GM13976 (cell line): Measurements from ENCODE around the gene ZNF557.

Experiments
- DNase-seq: peaks from one replicate; pipeline ENCODE4 v3.0.0; 2012; ENCODE audit warnings: low spot score
- in situ Hi-C: fragments of 300-500 bp; cut with MboI; formaldehyde crosslinking; loops from one replicate; pipeline ENCODE4 v1.12.0; 2022; ENCODE audit warnings: low sequenced_read_pairs, mixed read lengths, inconsistent platforms; ENCODE audit not compliant: unreplicated experiment
- TF ChIP-seq, protein P1 (sequence below): IDR thresholded peaks from 2 replicates; pipeline ENCODE4 v1.5.1; 2012; ENCODE audit warnings: borderline replicate concordance, mild to moderate bottlenecking; ENCODE audit not compliant: insufficient read depth; ENCODE audit errors: extremely low read depth, missing control alignments, control extremely low read depth

The ZNF557 gene

GRCh38 chr19:7074705-7075282, 5.3 kb downstream of the ZNF557 start:
- DNase-seq: no peak
- in situ Hi-C loops: no loop called here
- TF ChIP-seq, protein P1, sequence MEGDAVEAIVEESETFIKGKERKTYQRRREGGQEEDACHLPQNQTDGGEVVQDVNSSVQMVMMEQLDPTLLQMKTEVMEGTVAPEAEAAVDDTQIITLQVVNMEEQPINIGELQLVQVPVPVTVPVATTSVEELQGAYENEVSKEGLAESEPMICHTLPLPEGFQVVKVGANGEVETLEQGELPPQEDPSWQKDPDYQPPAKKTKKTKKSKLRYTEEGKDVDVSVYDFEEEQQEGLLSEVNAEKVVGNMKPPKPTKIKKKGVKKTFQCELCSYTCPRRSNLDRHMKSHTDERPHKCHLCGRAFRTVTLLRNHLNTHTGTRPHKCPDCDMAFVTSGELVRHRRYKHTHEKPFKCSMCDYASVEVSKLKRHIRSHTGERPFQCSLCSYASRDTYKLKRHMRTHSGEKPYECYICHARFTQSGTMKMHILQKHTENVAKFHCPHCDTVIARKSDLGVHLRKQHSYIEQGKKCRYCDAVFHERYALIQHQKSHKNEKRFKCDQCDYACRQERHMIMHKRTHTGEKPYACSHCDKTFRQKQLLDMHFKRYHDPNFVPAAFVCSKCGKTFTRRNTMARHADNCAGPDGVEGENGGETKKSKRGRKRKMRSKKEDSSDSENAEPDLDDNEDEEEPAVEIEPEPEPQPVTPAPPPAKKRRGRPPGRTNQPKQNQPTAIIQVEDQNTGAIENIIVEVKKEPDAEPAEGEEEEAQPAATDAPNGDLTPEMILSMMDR: no peak

- in situ Hi-C loops: no loop called here
- TF ChIP-seq, protein P1: no peak
Measured at GRCh38 chr19:7076151-7076550, 6.6 kb downstream of the ZNF557 start.

DNA sequence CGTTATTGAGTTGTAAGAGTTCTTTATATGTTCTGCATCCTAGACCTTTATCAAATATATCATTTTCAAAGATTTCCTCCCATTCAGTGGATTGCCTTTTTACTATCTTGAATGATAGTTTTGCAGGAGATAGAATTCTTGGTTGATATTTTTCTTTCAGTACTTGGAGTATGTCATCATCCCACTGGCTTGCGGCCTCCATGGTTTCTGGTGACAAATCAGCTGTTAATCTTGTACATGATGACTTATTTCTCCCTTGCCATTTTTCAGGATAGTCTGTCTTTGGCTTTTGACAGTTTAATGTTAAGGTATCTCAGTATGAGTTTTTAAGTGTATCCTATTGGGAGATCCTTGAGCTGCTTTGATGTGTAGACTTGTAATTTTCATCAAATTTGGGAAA, 8.5 kb downstream of the ZNF557 start:
- in situ Hi-C loops: no loop called here
- TF ChIP-seq, protein P1: no peak
- no peak for DNase-seq

More at GRCh38 chr19:7076151-7076550, 6.6 kb downstream of the ZNF557 start:
- DNase-seq: no peak

- in situ Hi-C loops: loop anchor here (10.0 kb wide), 1 partner anchor 79 kb away; no protein-coding TSS in a partner anchor
- no peak for DNase-seq
- TF ChIP-seq, protein P1: no peak
Measured at GRCh38 chr19:7083076-7083956, 13.8 kb downstream of the ZNF557 start.

GRCh38 chr19:7088999-7089398, 19.5 kb downstream of the ZNF557 start:
- TF ChIP-seq, protein P1: no peak
- no peak for DNase-seq
- in situ Hi-C loops: loop anchor here (10.0 kb wide), 1 partner anchor 84 kb away; no protein-coding TSS in a partner anchor

DNA sequence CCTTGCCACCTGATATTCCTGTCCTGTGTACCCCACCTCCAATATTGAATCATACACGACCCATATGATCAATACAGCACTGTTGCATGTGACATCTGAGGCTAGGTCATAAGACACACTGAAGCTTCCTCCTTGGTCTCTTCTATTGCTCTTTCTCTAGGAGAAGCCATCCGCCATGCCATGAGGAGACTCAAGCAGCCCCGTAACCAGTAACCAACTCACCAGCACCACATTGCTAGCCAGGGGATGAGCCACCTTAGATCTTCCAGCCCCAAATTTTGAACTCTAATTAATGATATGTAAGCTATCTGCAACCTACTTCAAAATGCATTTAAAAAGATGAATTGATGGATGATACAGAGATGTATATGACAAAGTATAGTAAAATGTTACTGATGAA, 28.6 kb downstream of the ZNF557 start:
- DNase-seq: no peak
- TF ChIP-seq, protein P1: no peak
- in situ Hi-C loops: no loop called here
